HG03039 (cell line): ENCODE data around the gene GNB1L.

ENCODE experiments used
- ATAC-seq: cut with Tn5 transposase; IDR thresholded peaks from one replicate; pipeline ENCODE4 v1.9.1; 2021; ENCODE audit warnings: mild to moderate bottlenecking, moderate library complexity; ENCODE audit not compliant: unreplicated experiment

GNB1L gene

DNA sequence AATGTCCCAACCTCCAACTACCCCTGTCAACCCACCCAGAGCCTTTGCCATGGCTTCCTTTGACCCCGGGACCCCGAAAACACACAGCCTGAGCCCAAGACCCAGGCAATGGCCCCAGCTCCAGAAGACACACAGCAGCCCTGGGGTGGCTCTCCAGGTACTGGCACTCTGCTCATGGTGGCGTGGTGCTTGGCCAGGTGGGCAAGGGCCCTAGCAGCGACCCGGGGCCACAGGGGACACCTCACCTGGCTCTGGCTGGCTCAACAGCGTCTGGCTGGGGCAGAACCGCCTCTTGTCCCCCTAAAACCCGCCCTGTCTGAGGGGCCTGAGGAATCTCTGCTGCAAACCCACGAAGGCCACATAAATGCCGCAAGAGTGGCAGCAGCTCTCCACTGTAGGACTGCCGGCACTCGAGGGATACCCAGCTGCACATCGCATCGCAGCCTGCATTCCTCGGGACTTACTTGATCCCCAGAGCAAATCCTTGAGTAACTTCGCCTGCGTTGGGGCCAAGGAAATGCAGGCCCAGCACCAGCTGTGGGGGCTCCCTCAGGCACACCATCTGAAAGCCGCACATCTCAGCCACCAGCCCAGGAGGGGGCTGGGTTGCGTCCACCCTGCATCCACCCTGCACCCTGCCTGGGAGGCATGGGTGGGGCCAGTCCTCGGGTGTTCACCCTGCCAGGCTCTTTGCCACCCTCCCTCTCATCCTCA lies 23.1 kb upstream of the GNB1L start:
- ATAC-seq = no peak

DNA sequence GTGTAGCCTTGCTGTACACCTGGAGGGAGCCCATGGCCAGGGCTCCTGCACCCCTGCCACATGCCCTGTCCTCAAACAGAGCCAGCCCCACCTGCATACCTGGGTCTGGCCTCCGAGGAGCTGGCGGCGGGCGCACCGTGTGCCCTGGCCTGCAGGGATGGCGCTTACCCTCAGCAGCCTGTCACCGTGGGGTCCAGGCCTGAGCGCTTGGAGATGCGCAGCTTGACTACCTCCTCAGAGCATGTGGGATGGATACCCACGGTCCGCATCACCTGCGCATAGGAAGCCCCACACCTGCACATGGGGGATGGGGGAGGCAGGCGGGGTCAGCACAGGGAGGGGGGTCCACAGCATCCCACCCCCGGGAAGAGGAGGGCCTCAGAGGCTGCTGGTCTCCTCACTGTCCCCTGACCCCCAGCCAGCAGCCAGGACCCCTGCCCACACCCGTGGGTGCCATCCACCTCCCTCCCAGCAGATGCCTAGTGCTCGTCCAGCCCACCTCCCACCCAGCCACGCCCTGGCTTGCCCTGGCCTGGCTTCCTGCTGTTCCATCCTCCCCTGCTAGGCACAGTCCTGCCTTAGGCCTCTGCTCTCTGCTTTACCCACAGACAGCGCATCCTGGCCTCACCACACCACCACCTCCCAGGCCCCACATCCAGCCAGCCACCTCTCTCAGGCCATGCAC lies 22.4 kb upstream of the GNB1L start:
- ATAC-seq = no peak

DNA sequence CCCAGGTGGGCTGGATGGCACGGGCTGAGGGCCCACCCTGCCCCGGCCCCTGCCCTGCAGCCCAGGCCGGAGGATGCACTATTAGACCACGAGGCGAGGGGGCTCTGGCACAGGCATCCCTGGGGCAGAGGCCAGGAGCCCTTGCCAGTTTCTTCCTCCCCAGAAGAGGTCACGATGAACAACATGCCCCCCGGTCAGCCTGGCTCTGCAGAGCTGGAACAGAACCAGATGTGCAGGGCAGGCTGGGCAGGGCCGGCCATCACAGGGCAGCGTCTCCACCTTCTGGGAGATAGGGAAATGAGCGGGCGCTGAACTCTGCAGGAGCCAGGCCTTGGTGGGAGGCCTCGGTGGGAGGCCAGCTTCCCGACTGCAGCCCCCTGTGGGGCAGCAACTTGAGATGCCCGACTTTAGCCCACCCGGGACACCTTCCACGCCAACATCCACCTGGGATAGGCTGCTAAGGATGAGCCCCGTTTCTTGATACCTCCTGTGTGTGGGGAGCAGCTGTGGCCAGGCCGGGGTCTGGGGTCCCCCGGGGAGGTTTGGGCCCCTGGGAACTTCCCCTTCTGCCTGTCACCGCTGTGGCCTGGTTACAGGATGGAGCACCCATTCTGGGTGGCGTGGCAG lies 21.8 kb upstream of the GNB1L start:
- ATAC-seq = no peak

DNA sequence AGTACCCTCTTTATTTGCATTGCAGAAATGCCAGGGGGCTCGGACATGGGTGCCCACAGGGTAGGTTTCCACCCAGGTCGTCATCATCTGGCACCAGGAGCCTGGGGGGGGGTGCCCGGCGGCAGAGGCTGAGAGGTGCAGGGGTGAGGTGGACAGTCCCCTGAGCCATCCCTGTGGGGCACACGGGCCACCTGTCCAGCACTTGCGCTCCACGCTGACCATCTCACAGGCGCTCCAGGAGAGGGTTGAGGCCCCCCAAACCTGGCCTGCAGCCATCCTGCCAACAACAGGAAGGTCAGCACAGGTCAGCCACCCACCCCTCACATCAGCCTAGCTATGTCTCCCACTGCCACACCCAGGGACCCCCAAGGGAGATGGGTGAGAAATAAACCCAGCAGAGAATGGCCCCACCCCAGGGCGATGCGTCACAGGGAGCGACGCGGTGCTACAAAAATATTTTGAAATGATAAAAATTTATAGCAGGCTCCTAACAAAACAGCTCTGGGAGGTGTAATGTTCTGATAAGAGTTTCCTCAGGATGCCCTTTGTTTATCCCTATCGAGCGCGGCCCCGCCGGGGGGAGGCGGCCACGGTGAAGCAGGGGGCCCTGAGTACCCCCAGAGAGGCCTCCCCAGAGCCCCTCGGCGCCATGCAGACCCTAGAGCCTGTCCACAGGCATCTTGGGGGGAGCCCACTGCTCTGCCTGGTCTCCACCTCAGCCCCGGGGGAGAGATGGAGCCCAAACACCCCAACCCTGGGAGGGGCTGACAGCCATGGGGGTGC lies 21.0 kb upstream of the GNB1L start:
- no peak for ATAC-seq

DNA sequence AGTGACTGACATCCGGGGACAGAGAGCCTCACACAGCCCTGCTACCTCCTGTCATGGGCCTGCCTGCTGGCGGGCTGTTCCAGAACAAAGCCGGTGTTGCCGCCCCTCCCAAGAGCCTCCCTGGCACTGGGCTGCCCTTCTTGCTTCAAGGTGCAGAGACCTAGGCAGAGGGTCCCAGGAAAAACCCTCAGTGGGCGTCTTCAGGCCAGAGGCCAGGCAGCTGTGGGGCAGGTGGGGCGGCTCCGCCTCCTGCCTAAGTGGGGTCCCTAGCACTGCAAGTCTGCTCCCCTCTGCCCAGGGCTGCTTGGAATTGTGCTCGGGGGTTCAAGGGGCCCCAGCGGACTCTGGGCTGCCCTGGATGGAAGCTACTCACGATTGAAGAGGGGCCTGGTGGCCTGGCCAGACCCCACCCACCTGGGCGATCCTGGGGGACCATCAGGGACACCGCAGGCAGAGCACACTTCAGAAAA lies 20.4 kb upstream of the GNB1L start:
- no peak for ATAC-seq

DNA sequence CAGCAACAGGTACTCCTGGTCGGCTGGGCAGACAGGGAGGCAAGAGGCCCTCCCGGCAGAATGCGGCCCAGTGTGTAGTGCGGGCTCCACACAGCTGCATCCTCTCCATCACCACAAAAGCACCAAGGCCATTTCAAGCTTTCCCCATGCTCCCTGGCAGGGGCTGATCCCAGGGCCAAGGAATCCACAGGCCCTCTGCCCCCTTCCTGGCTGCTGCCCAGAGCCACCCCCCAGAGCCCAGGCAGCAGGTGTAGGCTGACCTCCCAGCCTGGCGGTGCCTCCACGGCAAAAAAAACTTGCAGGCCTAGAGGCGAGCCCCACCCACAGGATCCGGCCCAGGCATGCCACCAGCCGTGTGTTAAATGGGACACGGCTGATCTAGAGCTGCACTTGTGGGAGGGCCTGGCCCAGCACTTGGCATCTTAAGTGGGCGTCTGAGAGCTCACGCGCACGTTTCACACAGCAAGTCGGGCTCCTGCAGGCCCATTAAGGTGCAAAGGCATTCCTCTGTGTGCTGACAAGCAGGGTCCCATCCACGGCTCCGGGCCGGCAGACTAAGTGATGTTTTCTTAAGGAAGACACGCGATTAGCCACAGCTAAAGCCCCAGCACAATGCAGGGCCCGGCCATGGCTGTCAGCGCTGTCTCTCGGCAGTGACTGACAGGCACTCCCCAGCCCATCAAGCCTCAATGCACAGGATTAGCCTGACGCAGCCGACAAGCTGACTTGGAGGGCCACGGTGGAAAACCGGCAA lies 19.8 kb upstream of the GNB1L start:
- ATAC-seq = no peak

DNA sequence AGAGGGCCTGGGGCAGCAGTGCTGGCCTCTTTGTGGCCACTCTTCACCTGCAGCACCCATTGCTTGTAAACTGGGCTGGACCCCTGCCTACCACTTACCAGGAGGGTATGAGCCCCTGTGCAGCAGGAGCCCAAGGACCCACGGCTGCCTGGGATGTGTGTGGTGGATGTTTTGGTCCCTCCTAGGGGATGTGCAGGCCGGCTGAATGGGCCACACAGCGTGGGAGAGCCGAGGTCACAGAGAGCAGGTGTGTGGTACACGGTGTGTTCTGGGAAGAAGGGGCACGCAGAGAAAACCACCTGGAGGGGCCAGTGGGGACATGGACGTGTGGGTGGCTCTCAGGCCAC lies 19.3 kb upstream of the GNB1L start:
- no peak for ATAC-seq

DNA sequence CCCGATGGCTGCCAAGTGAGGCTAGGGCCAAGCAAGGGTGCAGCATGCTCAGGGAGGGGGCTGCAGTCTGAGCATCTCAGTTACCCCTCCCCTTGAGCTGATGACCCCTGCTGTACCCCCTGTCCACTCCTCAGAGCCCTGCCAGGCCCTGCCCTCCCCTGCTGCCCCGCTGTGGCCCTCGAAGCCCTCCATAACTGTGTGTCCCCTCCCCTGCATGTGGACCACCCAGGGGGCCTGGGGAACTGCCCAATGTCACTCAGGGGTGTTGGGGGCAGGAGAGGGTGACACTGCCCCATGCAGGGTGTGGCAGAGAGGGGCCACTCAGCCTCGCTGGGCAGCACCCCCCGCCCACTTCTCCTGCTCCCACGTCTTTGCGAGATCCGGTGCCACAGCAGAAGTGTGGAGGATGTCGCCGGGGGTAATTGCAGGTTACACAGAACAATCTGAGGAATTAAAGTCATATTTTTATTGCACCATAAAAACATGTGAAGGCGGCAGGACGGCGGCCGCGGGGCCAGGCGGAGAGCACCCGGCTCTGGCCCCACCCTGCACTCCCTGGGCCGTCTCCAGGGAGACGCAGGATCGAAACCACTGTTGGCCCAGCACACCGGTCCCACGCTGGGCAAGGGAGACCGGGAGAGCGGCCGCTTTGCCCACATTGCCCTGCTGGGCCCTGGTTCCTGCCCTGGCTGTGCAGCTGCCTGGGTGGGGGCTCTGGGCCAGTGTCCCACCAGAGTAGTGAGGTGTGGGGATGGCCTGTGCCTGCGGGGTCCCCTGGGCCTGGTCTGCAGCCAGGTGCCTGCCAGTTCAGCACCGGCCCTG lies 18.7 kb upstream of the GNB1L start:
- no peak for ATAC-seq

DNA sequence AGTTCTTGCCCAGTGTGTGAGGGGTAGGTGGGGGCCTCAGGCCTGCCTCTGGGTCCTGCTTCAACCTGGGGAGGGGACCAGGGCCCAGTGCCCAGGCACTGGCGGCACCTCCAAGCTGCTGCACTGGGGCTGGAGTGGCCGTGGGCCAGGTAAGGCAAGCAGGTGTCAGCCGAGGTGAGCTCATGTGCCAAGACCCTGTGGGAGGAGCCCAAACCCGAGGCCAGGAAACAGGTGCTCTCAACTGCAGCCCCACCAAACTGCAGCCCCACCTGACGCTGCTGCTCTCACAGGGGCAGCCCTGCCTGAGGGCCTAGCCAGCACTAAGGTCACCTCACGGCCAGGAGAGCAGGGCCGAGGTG lies 18.1 kb upstream of the GNB1L start:
- ATAC-seq = no peak

DNA sequence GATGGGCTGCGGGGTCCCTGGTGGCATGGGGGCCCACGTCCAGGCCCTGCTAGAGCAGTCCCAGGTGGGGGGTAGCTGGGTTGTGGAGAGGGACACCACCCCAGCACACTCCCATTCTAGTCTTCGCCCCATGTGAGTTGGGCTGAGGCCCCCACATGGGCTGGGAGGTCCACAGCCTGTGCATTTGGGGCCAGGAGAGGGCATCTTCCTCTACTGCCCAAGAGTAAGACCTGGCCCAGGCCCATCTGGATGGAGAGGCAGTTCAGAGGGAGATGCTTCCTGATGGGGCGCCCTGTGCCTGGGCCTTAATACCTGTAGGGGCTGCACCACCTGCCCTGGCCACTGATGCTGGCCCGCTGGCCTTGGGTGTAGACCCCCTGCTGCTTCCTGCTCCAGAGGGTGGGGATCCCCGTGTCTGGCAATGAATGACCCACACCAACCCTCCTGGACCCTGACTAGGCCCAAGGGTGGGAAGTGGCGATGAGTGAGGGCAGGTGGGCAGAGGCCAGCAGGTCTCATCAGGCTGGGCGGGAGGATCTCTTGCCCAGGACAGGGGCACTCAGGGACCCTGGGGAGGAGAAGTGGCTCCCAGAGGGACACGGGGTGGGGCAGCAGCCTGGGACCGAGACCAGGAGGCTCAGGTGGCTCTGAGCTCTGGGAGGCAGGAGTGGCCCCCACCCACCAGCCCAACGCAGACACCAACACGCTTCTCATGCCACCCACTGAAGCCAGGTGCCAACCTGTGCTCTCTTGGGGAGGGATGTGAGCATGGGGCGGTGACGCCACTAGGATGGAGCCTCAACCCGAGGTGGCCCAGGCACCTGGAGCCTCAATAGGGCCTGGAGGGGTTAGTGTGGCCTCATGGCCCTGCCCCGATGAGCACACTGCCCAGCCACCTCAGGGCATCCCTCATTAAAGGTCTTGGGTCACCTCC lies 17.4 kb upstream of the GNB1L start:
- ATAC-seq = no peak

DNA sequence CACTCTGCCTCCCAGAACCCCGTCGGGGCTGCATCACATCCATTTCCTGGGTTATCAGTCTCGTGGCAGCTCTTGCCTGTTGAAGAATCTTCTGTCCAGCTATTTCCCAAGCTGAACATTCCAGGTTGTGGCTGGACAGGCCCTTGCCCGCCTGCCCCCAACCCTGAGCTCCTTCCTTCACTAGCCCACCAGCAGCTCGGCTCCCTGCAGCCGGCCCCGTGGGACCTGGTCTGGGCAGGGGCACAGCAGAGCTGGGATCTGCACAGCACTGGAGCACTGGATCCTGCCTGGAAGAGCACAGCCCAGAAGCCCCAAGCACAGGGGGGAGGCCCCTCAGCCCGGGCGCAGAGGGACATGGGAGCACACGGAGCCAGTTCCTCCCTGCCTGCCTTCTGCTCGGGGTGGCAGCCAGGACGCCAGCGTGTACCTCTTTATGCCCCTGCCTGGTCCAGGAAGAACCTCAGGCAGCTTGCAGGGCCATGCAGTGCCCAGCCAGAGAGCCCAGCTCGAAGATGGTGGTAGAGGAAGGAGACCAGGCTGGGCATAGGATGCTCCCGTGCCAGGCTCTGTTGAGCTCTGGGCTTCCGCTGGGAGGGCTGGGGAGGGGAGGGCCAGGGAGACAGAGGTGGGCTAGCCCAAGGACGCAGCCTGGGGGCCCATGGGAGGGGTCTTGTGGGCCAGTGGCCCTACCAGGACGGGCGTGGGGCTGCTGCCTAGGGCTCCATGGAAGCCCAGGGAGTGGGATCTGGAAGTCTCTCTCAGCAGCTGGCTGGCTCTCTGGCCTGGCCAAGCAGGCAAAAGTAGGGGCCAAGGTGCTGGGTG lies 16.6 kb upstream of the GNB1L start:
- no peak for ATAC-seq

DNA sequence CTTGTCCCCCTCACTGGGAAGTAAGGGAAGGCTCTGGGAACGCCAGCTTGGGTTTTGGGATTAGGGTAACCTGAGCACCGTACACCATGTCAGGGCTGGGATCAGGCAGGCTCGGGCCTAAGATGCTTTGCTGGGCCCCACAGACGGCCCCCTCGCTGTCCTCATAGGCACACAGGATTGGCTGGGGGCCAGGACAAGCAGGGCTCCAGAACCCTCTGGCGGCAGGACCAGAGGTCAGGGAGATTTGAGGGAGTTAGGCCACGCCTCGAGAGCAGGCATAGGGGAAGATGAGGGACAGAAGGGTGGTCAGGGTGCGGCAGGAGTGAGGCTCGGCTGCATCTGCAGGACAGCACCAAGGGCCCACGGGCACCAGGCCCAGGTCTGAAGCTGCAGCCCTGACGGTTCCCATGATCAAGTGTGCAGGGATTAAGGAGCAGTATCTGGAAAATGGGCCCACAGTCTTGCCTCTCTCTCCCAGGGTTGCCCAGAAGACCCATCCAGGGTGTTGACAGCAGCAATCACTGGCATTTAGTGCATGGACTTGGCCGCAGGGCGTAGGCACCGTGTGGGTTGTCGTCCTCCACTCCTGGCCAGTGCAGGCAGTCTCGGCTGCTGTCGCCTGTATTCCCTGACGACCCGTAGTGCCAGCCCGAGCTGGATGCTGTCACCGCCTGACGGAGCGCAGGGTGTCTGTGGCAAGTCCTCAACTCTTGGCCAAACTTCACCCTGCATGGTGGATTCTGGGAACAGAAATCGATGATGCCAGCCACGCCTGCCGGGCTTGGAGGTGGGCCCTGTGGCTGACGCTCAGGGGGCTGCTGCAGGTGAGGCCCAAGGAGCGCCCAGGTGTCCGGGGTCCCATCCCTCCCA lies 15.7 kb upstream of the GNB1L start:
- ATAC-seq = no peak

DNA sequence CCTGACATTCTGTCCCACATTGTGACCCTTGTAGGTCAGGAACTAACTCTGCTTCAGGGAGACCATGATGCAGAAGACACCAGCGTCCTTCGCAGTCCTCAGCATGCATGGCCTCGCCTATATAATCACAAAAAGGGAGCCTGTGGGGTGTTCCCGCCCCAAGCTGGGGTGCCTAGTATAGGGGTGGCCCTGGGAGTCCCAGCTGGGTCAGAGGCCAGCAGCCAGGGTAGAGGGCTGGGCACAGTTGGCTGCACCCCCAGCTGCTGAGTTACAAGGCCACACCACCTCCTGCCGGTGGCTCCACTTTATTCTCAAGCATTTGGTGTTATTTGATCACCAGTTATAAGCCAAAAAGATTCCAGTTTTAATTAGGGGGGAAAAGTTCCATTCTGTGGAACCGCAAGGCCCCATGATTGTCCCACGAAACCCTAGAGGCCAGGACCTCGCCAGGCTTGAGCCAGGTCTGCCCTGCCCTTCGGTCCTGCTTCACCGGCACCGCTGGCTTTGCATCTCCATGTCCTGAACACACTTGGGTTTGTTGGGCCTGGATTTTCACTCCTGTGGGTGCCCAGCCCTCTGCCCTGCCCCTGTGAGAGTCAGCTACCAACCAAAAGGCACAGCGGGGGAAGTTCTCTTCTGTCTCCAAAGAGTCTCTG lies 15.0 kb upstream of the GNB1L start:
- no peak for ATAC-seq

DNA sequence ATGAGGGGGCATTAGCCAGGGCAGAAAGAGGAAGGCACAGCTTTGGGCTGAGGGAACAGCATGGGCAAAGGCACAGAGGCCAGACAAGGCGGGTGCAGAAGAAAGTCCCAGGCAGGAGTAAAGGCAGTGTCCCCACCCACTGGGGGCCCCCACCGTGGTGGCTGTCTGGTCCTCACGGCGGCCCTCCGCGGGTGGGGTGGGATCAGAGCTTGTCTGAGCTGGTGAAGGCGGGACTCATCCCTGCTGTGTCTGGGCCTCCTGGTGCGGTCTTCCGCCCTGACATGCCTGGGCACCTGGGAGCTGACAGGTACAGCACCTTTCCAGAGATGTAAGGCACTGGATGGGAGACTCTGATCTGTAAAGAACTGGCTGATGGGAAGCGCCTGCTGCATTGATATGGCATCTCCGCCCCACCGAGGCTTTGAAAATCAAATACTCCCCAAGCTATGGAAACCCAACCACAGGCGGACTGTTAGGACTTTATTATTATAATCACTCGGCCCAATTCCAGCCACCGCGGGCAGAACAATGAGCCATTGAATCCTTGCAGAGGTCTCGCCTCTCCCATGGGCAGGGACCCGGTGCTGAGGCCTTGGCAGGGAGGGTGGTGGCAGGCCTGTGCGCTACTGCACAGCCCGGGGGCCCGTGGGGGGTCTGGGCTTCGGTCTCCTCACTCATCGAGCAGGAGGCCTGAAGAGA lies 14.2 kb upstream of the GNB1L start:
- ATAC-seq = no peak

DNA sequence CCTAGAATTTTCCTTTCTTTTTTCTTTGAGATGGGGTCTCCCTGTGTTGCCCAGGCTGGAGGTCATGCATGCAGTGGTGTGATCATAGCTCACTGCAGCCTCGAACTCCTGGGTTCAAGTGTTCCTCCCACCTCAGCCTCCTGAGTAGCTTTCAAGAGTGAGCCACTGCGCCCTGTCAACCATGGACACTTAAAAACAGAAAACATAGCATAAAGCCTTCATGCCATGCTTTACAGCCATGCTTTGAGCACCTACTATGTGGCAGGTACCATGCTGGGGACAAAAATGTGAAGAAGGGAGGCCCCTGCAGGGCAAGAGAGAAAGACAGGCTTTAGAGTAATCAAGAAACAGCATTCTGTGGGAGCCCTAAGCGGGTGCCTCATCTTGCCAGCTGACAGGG lies 13.7 kb upstream of the GNB1L start:
- ATAC-seq = no peak

DNA sequence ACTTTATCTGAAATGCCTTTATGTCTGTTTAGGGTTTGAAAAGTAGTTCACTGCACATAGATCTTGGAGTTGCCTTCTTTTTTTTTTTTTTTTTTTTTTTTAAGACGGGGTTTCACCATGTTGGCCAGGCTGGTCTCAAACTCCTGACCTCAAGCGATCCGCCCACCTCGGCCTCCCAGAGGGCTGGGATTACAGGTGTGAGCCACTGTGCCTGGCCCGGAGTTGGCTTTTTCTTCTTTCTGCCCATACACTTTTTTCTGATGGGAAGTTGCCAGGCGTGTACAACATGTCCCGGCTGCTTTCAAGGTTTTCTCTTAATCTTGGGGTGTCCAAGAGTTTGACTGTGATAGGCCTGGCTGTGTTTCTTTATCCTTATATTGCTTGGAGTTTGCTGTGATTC lies 12.9 kb upstream of the GNB1L start:
- no peak for ATAC-seq
